ENCODE results near the gene DLGAP1.

GRCh38 chr18:3855966-3856365 is 599.1 kb downstream of the DLGAP1 start:
- TF ChIP-seq POLR2A (IDR thresholded peaks at IDR 0.05) (no peak), CTCF (IDR thresholded peaks at IDR 0.05) (no peak)

All from breast epithelium (tissue), 3 donors.